ENCODE data around the gene PHPT1. TPM values are rescaled to one million over a fixed set of nuclear protein-coding genes. Genes with fewer than 3 reads are reported as not detected.
"Not testable (repeated sequence)": the region's sequence is repeated elsewhere in the genome, so short reads cannot be mapped to it uniquely, and the experiment has no call there.

The PHPT1 gene
- total RNA-seq, 1 donor from 2014 or later, result 215 TPM

- Histone ChIP-seq H3K36me3 (ENCODE audit: insufficient read depth, low read length) (no peaks in the 10 kb centered on the region), H3K4me3 (ENCODE audit: insufficient read depth, low read depth, low read length) (no peak overlapping the region), H4K20me1 (ENCODE audit: insufficient read depth, low read length) (peaks cover 2% of the 10 kb centered on the region), H3K9ac (ENCODE audit: low read length) (no peak overlapping the region), H3K9me3 (ENCODE audit: insufficient read depth, low read depth, low read length) (no peaks in the 10 kb centered on the region), H3K4me2 (ENCODE audit: low read length) (no peak overlapping the region), H2AFZ (ENCODE audit: low read depth, low read length) (no peak overlapping the region), H3K27ac (ENCODE audit: low read depth, low read length) (no peak overlapping the region), H3K27me3 (ENCODE audit: insufficient read depth, low read length) (peaks cover 30% of the 10 kb centered on the region), H3K4me1 (ENCODE audit: insufficient read depth, low read length) (peaks cover 6% of the 10 kb centered on the region), H3K79me2 (ENCODE audit: insufficient read depth, low read length) (no peaks in the 10 kb centered on the region)
- H3K4me1 Mint-ChIP-seq (ENCODE audit: low read depth, unreplicated experiment), result peaks cover 7% of the 10 kb centered on the region
- no peak for DNase-seq (ENCODE audit: low read depth)
- TF ChIP-seq EZH2 (IDR thresholded peaks at IDR 0.05; ENCODE audit: insufficient read depth, low read length), result no peak
- TF ChIP-seq CTCF (IDR thresholded peaks at IDR 0.05; ENCODE audit: insufficient read depth, low read depth, low read length), result no peak
- no peak overlapping the region for H3K27ac Mint-ChIP-seq (ENCODE audit: unreplicated experiment)
- no peaks in the 10 kb centered on the region for H3K9me3 Mint-ChIP-seq (ENCODE audit: unreplicated experiment)
- FAIRE-seq, result no peak
- H3K36me3 Mint-ChIP-seq (ENCODE audit: low read depth, unreplicated experiment), result peaks cover 2% of the 10 kb centered on the region
- no peaks in the 10 kb centered on the region for H3K27me3 Mint-ChIP-seq (ENCODE audit: low read depth, unreplicated experiment)
- no peak overlapping the region for H3K4me3 Mint-ChIP-seq (ENCODE audit: unreplicated experiment)
These were observed 46.9 kb upstream of the PHPT1 start for GRCh38 chr9:136802321-136802720.

DNA sequence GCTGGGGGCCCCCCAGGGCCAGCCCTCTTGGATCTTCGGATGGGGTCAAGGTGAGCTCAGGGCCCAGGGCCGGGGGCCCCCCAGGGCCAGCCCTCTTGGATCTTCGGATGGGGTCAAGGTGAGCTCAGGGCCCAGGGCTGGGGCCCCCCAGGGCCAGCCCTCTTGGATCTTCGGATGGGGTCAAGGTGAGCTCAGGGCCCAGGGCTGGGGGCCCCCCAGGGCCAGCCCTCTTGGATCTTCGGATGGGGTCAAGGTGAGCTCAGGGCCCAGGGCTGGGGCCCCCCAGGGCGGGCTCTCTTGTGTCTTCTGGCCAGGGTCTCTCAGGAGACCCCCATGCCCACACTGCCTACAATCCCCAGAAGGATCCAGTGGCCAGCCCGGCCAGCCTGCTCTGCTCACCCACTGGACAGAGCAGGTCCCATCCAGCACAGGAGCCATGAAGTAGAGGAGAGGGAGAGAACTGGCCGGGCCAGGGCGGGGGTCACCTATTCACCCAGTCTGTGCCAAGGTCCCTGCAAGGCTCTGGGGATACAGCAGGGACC is 46.1 kb upstream of the PHPT1 start:
- H3K27ac Mint-ChIP-seq (ENCODE audit: unreplicated experiment); H3K4me3 ChIP-seq (ENCODE audit: insufficient read depth, low read depth, low read length); FAIRE-seq; H3K4me2 ChIP-seq (ENCODE audit: low read length); H3K4me1 ChIP-seq (ENCODE audit: insufficient read depth, low read length); H3K4me3 Mint-ChIP-seq (ENCODE audit: unreplicated experiment); H3K36me3 ChIP-seq (ENCODE audit: insufficient read depth, low read length); H3K4me1 Mint-ChIP-seq (ENCODE audit: low read depth, unreplicated experiment); DNase-seq (ENCODE audit: low read depth); H3K27ac ChIP-seq (ENCODE audit: low read depth, low read length); H3K27me3 Mint-ChIP-seq (ENCODE audit: low read depth, unreplicated experiment); H3K79me2 ChIP-seq (ENCODE audit: insufficient read depth, low read length); H2AFZ ChIP-seq (ENCODE audit: low read depth, low read length); H3K9me3 ChIP-seq (ENCODE audit: insufficient read depth, low read depth, low read length); H3K9me3 Mint-ChIP-seq (ENCODE audit: unreplicated experiment); H3K36me3 Mint-ChIP-seq (ENCODE audit: low read depth, unreplicated experiment); H3K9ac ChIP-seq (ENCODE audit: low read length); H4K20me1 ChIP-seq (ENCODE audit: insufficient read depth, low read length): not testable (repeated sequence)
- H3K27me3 ChIP-seq (ENCODE audit: insufficient read depth, low read length), result peaks cover 30% of the 10 kb centered on the region

GRCh38 chr9:136803551-136804508 is 45.4 kb upstream of the PHPT1 start:
- Histone ChIP-seq H4K20me1 (ENCODE audit: insufficient read depth, low read length) (peaks cover 4% of the 10 kb centered on the region), H3K9ac (ENCODE audit: low read length) (no peak overlapping the region), H3K79me2 (ENCODE audit: insufficient read depth, low read length) (peaks cover 10% of the 10 kb centered on the region), H3K4me3 (ENCODE audit: insufficient read depth, low read depth, low read length) (no peak overlapping the region), H3K4me2 (ENCODE audit: low read length) (no peak overlapping the region), H3K4me1 (ENCODE audit: insufficient read depth, low read length) (peaks cover 6% of the 10 kb centered on the region), H2AFZ (ENCODE audit: low read depth, low read length) (no peak overlapping the region), H3K27ac (ENCODE audit: low read depth, low read length) (no peak overlapping the region), H3K27me3 (ENCODE audit: insufficient read depth, low read length) (peaks cover 26% of the 10 kb centered on the region), H3K36me3 (ENCODE audit: insufficient read depth, low read length) (no peaks in the 10 kb centered on the region), H3K9me3 (ENCODE audit: insufficient read depth, low read depth, low read length) (no peaks in the 10 kb centered on the region)
- Mint-ChIP-seq H3K4me1 (ENCODE audit: low read depth, unreplicated experiment) (peaks cover 5% of the 10 kb centered on the region), H3K4me3 (ENCODE audit: unreplicated experiment) (peak overlapping the region; percentile 45), H3K36me3 (ENCODE audit: low read depth, unreplicated experiment) (peaks cover 2% of the 10 kb centered on the region), H3K9me3 (ENCODE audit: unreplicated experiment) (no peaks in the 10 kb centered on the region), H3K27ac (ENCODE audit: unreplicated experiment) (no peak overlapping the region), H3K27me3 (ENCODE audit: low read depth, unreplicated experiment) (no peaks in the 10 kb centered on the region)
- TF ChIP-seq EZH2 (IDR thresholded peaks at IDR 0.05; ENCODE audit: insufficient read depth, low read length) (no peak), CTCF (IDR thresholded peaks at IDR 0.05; ENCODE audit: insufficient read depth, low read depth, low read length) (no peak)
- no peak for FAIRE-seq
- no peak for DNase-seq (ENCODE audit: low read depth)

Data from astrocyte (in vitro differentiated cells and primary cell).